Erythroblast (primary cell): ENCODE data around the gene DCUN1D3.

Experiments
- GATA1 ChIP-seq: IDR thresholded peaks from 2 replicates; pipeline ENCODE4 v1.6.1; 2011; ENCODE audit warnings: low read depth, mild to moderate bottlenecking, control low read depth, low read length, moderate library complexity
- POLR2A ChIP-seq: IDR thresholded peaks from 2 replicates; pipeline ENCODE4 v1.6.1; 2011; ENCODE audit warnings: mild to moderate bottlenecking, low read length

GRCh38 chr16:20905576-20905975 is 5.4 kb upstream of the DCUN1D3 start:
- no peak for TF ChIP-seq POLR2A
- no peak for TF ChIP-seq GATA1
